ENCODE measurements around the gene RPL18. TPM values are rescaled to one million over a fixed set of nuclear protein-coding genes. Genes with fewer than 3 reads are reported as not detected.

Gene RPL18
- total RNA-seq, 4 donors from 2014 or later: 2,067 to 3,423 (median 3,271) TPM

GRCh38 chr19:48627201-48627864 lies 8.4 kb upstream of the RPL18 start:
- no peak for TF ChIP-seq EP300 (IDR thresholded peaks at IDR 0.05)
- TF ChIP-seq POLR2A (IDR thresholded peaks at IDR 0.05): no peak
- no peak for TF ChIP-seq POLR2AphosphoS5 (IDR thresholded peaks at IDR 0.05)
- TF ChIP-seq, protein P1, sequence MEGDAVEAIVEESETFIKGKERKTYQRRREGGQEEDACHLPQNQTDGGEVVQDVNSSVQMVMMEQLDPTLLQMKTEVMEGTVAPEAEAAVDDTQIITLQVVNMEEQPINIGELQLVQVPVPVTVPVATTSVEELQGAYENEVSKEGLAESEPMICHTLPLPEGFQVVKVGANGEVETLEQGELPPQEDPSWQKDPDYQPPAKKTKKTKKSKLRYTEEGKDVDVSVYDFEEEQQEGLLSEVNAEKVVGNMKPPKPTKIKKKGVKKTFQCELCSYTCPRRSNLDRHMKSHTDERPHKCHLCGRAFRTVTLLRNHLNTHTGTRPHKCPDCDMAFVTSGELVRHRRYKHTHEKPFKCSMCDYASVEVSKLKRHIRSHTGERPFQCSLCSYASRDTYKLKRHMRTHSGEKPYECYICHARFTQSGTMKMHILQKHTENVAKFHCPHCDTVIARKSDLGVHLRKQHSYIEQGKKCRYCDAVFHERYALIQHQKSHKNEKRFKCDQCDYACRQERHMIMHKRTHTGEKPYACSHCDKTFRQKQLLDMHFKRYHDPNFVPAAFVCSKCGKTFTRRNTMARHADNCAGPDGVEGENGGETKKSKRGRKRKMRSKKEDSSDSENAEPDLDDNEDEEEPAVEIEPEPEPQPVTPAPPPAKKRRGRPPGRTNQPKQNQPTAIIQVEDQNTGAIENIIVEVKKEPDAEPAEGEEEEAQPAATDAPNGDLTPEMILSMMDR (IDR thresholded peaks at IDR 0.05): no peak
- Histone ChIP-seq H3K27me3 (no peaks in the 10 kb centered on the region), H3K9me3 (no peaks in the 10 kb centered on the region), H3K27ac (no peak overlapping the region), H3K36me3 (peaks cover 12% of the 10 kb centered on the region), H3K4me1 (peaks cover 57% of the 10 kb centered on the region), H3K4me3 (no peak overlapping the region)
- WGBS: 80% methylated on average over 5 of the region's 6 CpGs
- DNase-seq (ENCODE audit: low spot score in 2 of 2): no peak

- no peak for DNase-seq (ENCODE audit: low spot score in 2 of 2)
- TF ChIP-seq POLR2A (IDR thresholded peaks at IDR 0.05): no peak
- TF ChIP-seq, protein P1 (IDR thresholded peaks at IDR 0.05): no peak
- no peak for TF ChIP-seq POLR2AphosphoS5 (IDR thresholded peaks at IDR 0.05)
- TF ChIP-seq EP300 (IDR thresholded peaks at IDR 0.05): no peak
- Histone ChIP-seq H3K4me1 (peaks cover 47% of the 10 kb centered on the region), H3K27me3 (no peaks in the 10 kb centered on the region), H3K4me3 (no peak overlapping the region), H3K27ac (no peak overlapping the region), H3K36me3 (peaks cover 9% of the 10 kb centered on the region), H3K9me3 (no peaks in the 10 kb centered on the region)
- 87% methylated on average over 9 of the region's 30 CpGs for WGBS
Measured at GRCh38 chr19:48625891-48626327, 6.9 kb upstream of the RPL18 start.

DNA sequence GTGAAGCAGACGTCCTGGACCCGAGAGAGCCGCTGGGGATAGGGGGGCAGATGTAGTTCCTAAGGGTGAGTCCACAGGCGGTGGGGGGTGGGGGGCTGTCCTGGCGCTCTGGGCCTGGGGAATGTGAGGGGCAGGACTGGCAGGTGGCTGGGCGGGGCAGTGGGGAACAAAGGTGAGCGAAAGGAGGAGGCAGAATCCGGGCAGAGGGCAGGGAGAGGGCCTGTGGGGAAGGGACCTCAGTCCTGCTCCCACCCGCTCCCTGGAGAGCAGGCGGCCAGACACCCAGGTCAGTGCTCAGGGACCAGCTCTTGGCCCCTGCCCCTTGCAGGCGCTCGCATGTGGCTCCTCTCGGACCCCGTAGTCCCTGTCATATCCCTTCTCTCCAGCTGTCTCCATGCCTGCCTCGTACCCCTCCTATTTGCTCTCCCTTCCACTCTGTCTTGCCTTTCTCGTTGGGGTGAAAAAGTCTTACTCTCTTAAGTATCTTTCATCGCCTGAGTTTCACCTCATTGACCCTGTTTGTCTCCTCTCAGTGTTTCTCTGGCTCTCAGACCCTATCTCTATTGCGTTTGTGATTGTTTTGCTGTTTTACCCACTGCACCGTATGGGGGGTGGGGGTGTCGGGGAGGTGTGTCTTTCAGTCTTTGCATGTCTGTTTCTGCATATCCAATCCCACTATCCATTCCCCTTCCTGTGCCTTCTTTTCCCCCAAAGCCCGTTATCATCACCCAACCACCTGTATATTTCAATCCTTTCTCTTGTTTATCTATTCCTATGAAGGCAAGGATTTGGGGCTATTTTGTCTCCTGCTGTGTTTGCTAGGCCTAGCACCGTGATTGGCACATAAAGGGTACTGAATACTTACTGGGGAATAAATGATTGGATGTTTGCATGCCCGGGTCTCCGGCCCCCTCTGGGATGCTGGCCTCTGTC lies 6.1 kb upstream of the RPL18 start:
- H3K27ac ChIP-seq: no peak overlapping the region
- peaks cover 44% of the 10 kb centered on the region for H3K4me1 ChIP-seq
- H3K36me3 ChIP-seq: peaks cover 6% of the 10 kb centered on the region
- WGBS: 52% methylated on average over 22 of the region's 24 CpGs
- H3K9me3 ChIP-seq: no peaks in the 10 kb centered on the region
- H3K27me3 ChIP-seq: no peaks in the 10 kb centered on the region
- no peak for DNase-seq (ENCODE audit: low spot score in 2 of 2)
- peak overlapping the region; percentile 46 for H3K4me3 ChIP-seq
- TF ChIP-seq EP300 (IDR thresholded peaks at IDR 0.05) (no peak), POLR2AphosphoS5 (IDR thresholded peaks at IDR 0.05) (no peak), POLR2A (IDR thresholded peaks at IDR 0.05) (no peak)
- TF ChIP-seq, protein P1 (IDR thresholded peaks at IDR 0.05): no peak

DNA sequence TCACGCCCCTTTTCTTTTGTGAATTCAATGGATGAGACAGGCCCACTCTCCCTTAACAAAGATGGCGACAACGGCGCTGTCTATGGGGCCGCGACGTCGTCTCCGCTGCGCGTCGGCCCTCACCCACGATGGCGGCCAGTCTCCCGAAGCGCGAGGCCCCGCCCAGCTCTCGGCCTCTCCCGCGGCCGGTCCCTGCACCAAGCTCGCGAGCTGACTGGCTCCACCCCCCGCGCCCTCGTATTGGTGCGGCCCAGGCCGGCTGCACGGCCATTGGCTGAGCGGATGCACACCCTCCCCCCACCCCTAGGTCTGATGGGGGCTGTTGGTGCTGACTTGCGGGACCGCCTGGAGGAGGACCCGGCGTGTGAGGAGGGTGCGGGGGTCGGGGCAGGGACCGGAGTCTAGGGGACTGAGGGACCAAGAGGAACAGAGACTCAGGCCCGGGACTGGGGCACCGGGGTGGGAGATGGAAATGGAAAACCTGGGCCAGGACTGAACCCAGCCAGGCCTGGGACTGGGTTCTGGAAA lies 5.2 kb upstream of the RPL18 start:
- H3K27ac ChIP-seq: peak overlapping the region; percentile 71
- H3K4me3 ChIP-seq: peak overlapping the region; percentile 46
- WGBS: 3% methylated on average over 36 of the region's 40 CpGs
- H3K36me3 ChIP-seq: peaks cover 6% of the 10 kb centered on the region
- no peaks in the 10 kb centered on the region for H3K9me3 ChIP-seq
- no peak for TF ChIP-seq POLR2A (IDR thresholded peaks at IDR 0.05)
- TF ChIP-seq POLR2AphosphoS5 (IDR thresholded peaks at IDR 0.05): peak in 1 of 3 donors; percentile 48
- DNase-seq (ENCODE audit: low spot score in 2 of 2): peak; percentile 97 to 98
- peaks cover 46% of the 10 kb centered on the region for H3K4me1 ChIP-seq
- H3K27me3 ChIP-seq: no peaks in the 10 kb centered on the region

GRCh38 chr19:48623556-48624066 lies 4.6 kb upstream of the RPL18 start:
- DNase-seq (ENCODE audit: low spot score in 2 of 2): no peak
- WGBS: 19% methylated on average over 8 of the region's 8 CpGs

More at GRCh38 chr19:48623556-48624066, 4.6 kb upstream of the RPL18 start:
- H3K4me3 ChIP-seq: peak overlapping the region; percentile 46
- TF ChIP-seq POLR2AphosphoS5 (IDR thresholded peaks at IDR 0.05) (no peak), EP300 (IDR thresholded peaks at IDR 0.05) (no peak), POLR2A (IDR thresholded peaks at IDR 0.05) (no peak)
- TF ChIP-seq, protein P1 (IDR thresholded peaks at IDR 0.05): no peak
- H3K9me3 ChIP-seq: no peaks in the 10 kb centered on the region
- H3K36me3 ChIP-seq: peaks cover 6% of the 10 kb centered on the region
- H3K27me3 ChIP-seq: no peaks in the 10 kb centered on the region
- H3K4me1 ChIP-seq: peaks cover 46% of the 10 kb centered on the region
- H3K27ac ChIP-seq: peak overlapping the region; percentile 64
